Germinal center (tissue), 1 donor: ENCODE data around the gene TNFAIP6.

Experiments used
- DNase-seq: peaks from one replicate; pipeline ENCODE4 v3.0.0; 2012; ENCODE audit warnings: mixed read lengths, low spot score

TNFAIP6 gene

GRCh38 chr2:151359768-151360461 lies 2.5 kb downstream of the TNFAIP6 start:
- no peak for DNase-seq

GRCh38 chr2:151361674-151362370 lies 4.4 kb downstream of the TNFAIP6 start:
- DNase-seq: no peak

- no peak for DNase-seq
Measured at GRCh38 chr2:151363709-151364108, 6.3 kb downstream of the TNFAIP6 start.

- no peak for DNase-seq
Measured at GRCh38 chr2:151367571-151367970, 10.2 kb downstream of the TNFAIP6 start.

- no peak for DNase-seq
Measured at GRCh38 chr2:151374436-151374835, 17.0 kb downstream of the TNFAIP6 start.

GRCh38 chr2:151379169-151379568 lies 21.8 kb downstream of the TNFAIP6 start:
- DNase-seq: no peak

GRCh38 chr2:151380580-151381235 lies 23.3 kb downstream of the TNFAIP6 start:
- DNase-seq: no peak

- no peak for DNase-seq
Measured at GRCh38 chr2:151381266-151381665, 23.9 kb downstream of the TNFAIP6 start.

GRCh38 chr2:151388011-151388410 lies 30.6 kb downstream of the TNFAIP6 start:
- no peak for DNase-seq

GRCh38 chr2:151391436-151391835 lies 34.0 kb downstream of the TNFAIP6 start:
- no peak for DNase-seq

- no peak for DNase-seq
Measured at GRCh38 chr2:151394509-151394908, 37.1 kb downstream of the TNFAIP6 start.

GRCh38 chr2:151395509-151396374 lies 38.4 kb downstream of the TNFAIP6 start:
- DNase-seq: no peak

- no peak for DNase-seq
Measured at GRCh38 chr2:151399981-151400380, 42.6 kb downstream of the TNFAIP6 start.

- no peak for DNase-seq
Measured at GRCh38 chr2:151401149-151401548, 43.8 kb downstream of the TNFAIP6 start.

GRCh38 chr2:151403914-151404313 lies 46.5 kb downstream of the TNFAIP6 start:
- no peak for DNase-seq

- DNase-seq: no peak
Measured at GRCh38 chr2:151405376-151405775, 48.0 kb downstream of the TNFAIP6 start.

- no peak for DNase-seq
Measured at GRCh38 chr2:151407281-151407680, 49.9 kb downstream of the TNFAIP6 start.

- no peak for DNase-seq
Measured at GRCh38 chr2:151408788-151409600, 51.6 kb downstream of the TNFAIP6 start.

GRCh38 chr2:151409601-151410484 lies 52.5 kb downstream of the TNFAIP6 start, which contains the start of gene RIF1:
TSS of gene RIF1 (plus strand) at chr2:151409902. CDS start at chr2:151410424, 522 bp downstream.
- peak; percentile 78 for DNase-seq

- peak; percentile 40 for DNase-seq
Measured at GRCh38 chr2:151410485-151410834, 53.1 kb downstream of the TNFAIP6 start.
